RWPE1 (cell line): ENCODE data around the gene MAP1B.

Experiments used
- CTCF ChIA-PET: fragments of 350-600 bp; sonication (Branson Sonifier 250); formaldehyde crosslinking; extraction: SDS; loops from one replicate; lab custom pipeline; 2021; lab: Yijun Ruan, JAX
- POLR2A ChIA-PET: fragments of 400-600 bp; formaldehyde crosslinking; extraction: SDS; loops from one replicate; lab custom pipeline; 2020; ENCODE audit warnings: antibody characterized with exemption; ENCODE audit not compliant: low non-redundant PET; lab: Yijun Ruan, JAX
- DNase-seq: peaks from one replicate; pipeline ENCODE4 v3.0.0; 2012; ENCODE audit warnings: low spot score
- H3K27ac ChIP-seq: fragments of 450-650 bp; 2 replicates; pipeline ENCODE4 v1.5.1; 2017
- CTCF ChIP-seq: fragments of 450-650 bp; conservative IDR thresholded peaks from 2 replicates; pipeline ENCODE4 v1.5.1; 2017; ENCODE audit warnings: low read depth, mild to moderate bottlenecking

The MAP1B gene

GRCh38 chr5:72221541-72221940, 114.3 kb downstream of the MAP1B start:
- DNase-seq: no peak
- TF ChIP-seq CTCF: no peak
- no peak overlapping the region for H3K27ac ChIP-seq
- POLR2A ChIA-PET: no interaction called here
- CTCF ChIA-PET: interaction anchor here (0.6 to 0.8 kb wide), 2 partner anchors 12 to 87 kb away, joined by 3 to 4 read pairs; no protein-coding TSS in a partner anchor

- ChIA-PET CTCF (interaction anchor here (1.2 kb wide), 1 partner anchor 11 kb away, joined by 3 read pairs; no protein-coding TSS in a partner anchor), POLR2A (no interaction called here)
- DNase-seq: no peak
- TF ChIP-seq CTCF: no peak
- H3K27ac ChIP-seq: no peak overlapping the region
These were observed 115.2 kb downstream of the MAP1B start for GRCh38 chr5:72222521-72222920.

- H3K27ac ChIP-seq: no peak overlapping the region
- no peak for TF ChIP-seq CTCF
- ChIA-PET POLR2A (no interaction called here), CTCF (interaction anchor here (1.2 kb wide), 1 partner anchor 10 kb away, joined by 3 read pairs; no protein-coding TSS in a partner anchor)
- no peak for DNase-seq
These were observed 116.1 kb downstream of the MAP1B start for GRCh38 chr5:72223371-72223770.

GRCh38 chr5:72224946-72225463, 117.7 kb downstream of the MAP1B start:
- no peak overlapping the region for H3K27ac ChIP-seq
- no peak for TF ChIP-seq CTCF
- no peak for DNase-seq
- CTCF ChIA-PET: interaction anchor here (0.5 kb wide), 1 partner anchor 55 kb away, joined by 5 read pairs; no protein-coding TSS in a partner anchor
- POLR2A ChIA-PET: no interaction called here

- no peak for DNase-seq
- H3K27ac ChIP-seq: no peak overlapping the region
- no peak for TF ChIP-seq CTCF
- CTCF ChIA-PET: interaction anchor here (0.5 to 0.7 kb wide), 2 partner anchors 54 to 110 kb away, joined by 3 to 5 read pairs; no protein-coding TSS in a partner anchor
- POLR2A ChIA-PET: no interaction called here
These were observed 118.5 kb downstream of the MAP1B start for GRCh38 chr5:72225741-72226140.

GRCh38 chr5:72226950-72227349, 119.7 kb downstream of the MAP1B start:
- ChIA-PET CTCF (interaction anchor here (0.6 kb wide), 1 partner anchor 10 kb away, joined by 3 read pairs; no protein-coding TSS in a partner anchor), POLR2A (no interaction called here)
- no peak for TF ChIP-seq CTCF
- DNase-seq: no peak
- H3K27ac ChIP-seq: no peak overlapping the region
